K562 (cell line): Measurements from ENCODE around the gene ADAMTSL2. TPM values are rescaled to one million over a fixed set of nuclear protein-coding genes. Genes with fewer than 3 reads are reported as not detected.

Experiments
- DIDO1 ChIP-seq: fragments of 450-650 bp; IDR thresholded peaks from 2 replicates; pipeline ENCODE4 v1.6.1; 2016; ENCODE audit warnings: low read depth, missing biosample characterization, missing genetic modification characterization
- DPF2 ChIP-seq: fragments of 450-650 bp; IDR thresholded peaks from 2 replicates; pipeline ENCODE4 v1.6.1; 2016
- EP300 ChIP-seq: IDR thresholded peaks from 2 replicates; pipeline ENCODE4 v1.6.1; 2012; ENCODE audit warnings: low read length, improper control_type of control experiment
- GATA2 ChIP-seq: sonication (generic); formaldehyde crosslinking; IDR thresholded peaks from 2 replicates; pipeline ENCODE4 v1.4.0; 2020; ENCODE audit warnings: mild to moderate bottlenecking, missing genetic modification reagents
- L3MBTL2 ChIP-seq: fragments of 450-650 bp; IDR thresholded peaks from 2 replicates; pipeline ENCODE4 v1.6.1; 2016; ENCODE audit warnings: mild to moderate bottlenecking, moderate library complexity
- PURB ChIP-seq: sonication (generic); formaldehyde crosslinking; IDR thresholded peaks from 2 replicates; pipeline ENCODE4 v1.9.0; 2021; ENCODE audit warnings: low read depth, mild to moderate bottlenecking, missing genetic modification reagents
- RBFOX2 ChIP-seq: fragments of 200-400 bp; formaldehyde crosslinking; IDR thresholded peaks from 2 replicates; pipeline ENCODE4 v1.6.1; 2017; ENCODE audit warnings: low read depth, mild to moderate bottlenecking, low read length, moderate library complexity
- SMARCA4 ChIP-seq: fragments of 450-650 bp; IDR thresholded peaks from 2 replicates; pipeline ENCODE4 v1.6.1; 2016
- TCF7 ChIP-seq: sonication (generic); IDR thresholded peaks from 2 replicates; pipeline ENCODE4 v1.6.1; 2016; ENCODE audit warnings: antibody characterized with exemption, borderline replicate concordance
- VEZF1 ChIP-seq: fragments of 200-800 bp; sonication (Bioruptor generic); IDR thresholded peaks from 2 replicates; pipeline ENCODE4 v1.6.1; 2017; ENCODE audit warnings: missing genetic modification characterization, missing compliant biosample characterization
- YY1 ChIP-seq, 3 experiments: IDR thresholded peaks; 2 replicates each; pipeline ENCODE4 v1.6.1; 2011; ENCODE audit warnings: low read length in 2 of 3, mild to moderate bottlenecking in 2 of 3, moderate library complexity in 2 of 3, borderline replicate concordance in 1 of 3, control low read depth in 1 of 3, low read depth in 1 of 3; ENCODE audit not compliant: insufficient read depth in 3 of 3, insufficient replicate concordance in 2 of 3, control insufficient read depth in 1 of 3, insufficient read length in 1 of 3; ENCODE audit errors: extremely low read depth in 1 of 3
- ZBTB11 ChIP-seq, 3 experiments: fragments of 200-800 bp in 1 of 3; fragments of 250-450 bp in 1 of 3; fragments of 450-650 bp in 1 of 3; sonication (Bioruptor Pico) in 1 of 3; sonication (Bioruptor generic) in 1 of 3; formaldehyde crosslinking in 1 of 3; IDR thresholded peaks; 2 replicates each; pipeline versions ENCODE4 v1.6.1 to v1.8.0; 2016 to 2022; ENCODE audit warnings: mild to moderate bottlenecking in 2 of 3, missing genetic modification characterization in 2 of 3, missing compliant biosample characterization in 1 of 3, moderate library complexity in 1 of 3
- ZNF766 ChIP-seq: fragments of 200-800 bp; sonication (Bioruptor generic); conservative IDR thresholded peaks from 2 replicates; pipeline ENCODE4 v1.6.1; 2016; ENCODE audit warnings: missing genetic modification characterization, missing compliant biosample characterization
- polyA plus RNA-seq, 8 experiments: library from polyadenylated mRNA; depleted of rRNA in 4 of 8; stranded (reverse) in 5 of 8; unstranded in 3 of 8; fragments of >200 nt; fragmentation: Nextera tagmentation in 2 of 8; fragmentation: Illumina TruSeq in 1 of 8; extraction: Ambion mirVana in 2 of 8; extraction: Trizol in 1 of 8; gene quantifications; 2 replicates each; pipeline versions ENCODE4 v1.2.1 to v1.2.3, GENCODE V29; 2011 to 2014; ENCODE audit warnings: inconsistent platforms in 1 of 8, missing spikeins in 1 of 8
- total RNA-seq, 7 experiments: library from RNA; depleted of rRNA in 6 of 7; stranded (reverse); fragments of >200 nt in 6 of 7; fragmentation: Illumina TruSeq in 2 of 7; extraction: Trizol in 2 of 7; gene quantifications; 2 replicates each; pipeline versions ENCODE4 v1.2.1 to v1.2.3, GENCODE V29; 2011 to 2021; ENCODE audit warnings: low replicate concordance in 1 of 7
- TF ChIP-seq, protein P1 (sequence below): sonication (generic); formaldehyde crosslinking; IDR thresholded peaks from 2 replicates; pipeline ENCODE4 v1.9.0; 2022; ENCODE audit warnings: mild to moderate bottlenecking, missing genetic modification reagents
- TF ChIP-seq, protein P2 (sequence below): fragments of 450-650 bp; IDR thresholded peaks from 2 replicates; pipeline ENCODE4 v1.6.1; 2016; ENCODE audit warnings: antibody characterized with exemption

The ADAMTSL2 gene
- total and polyA plus RNA-seq, 9 of the 15 experiments (the other 6 are each of a cell fraction or from before 2014, with no cell fraction given), result 0.04 TPM; not detected in 8

- TF ChIP-seq VEZF1 (CRISPR knock-in tag), result peak; percentile 50
- TF ChIP-seq DIDO1 (tag), result no peak
- TF ChIP-seq, protein P1, sequence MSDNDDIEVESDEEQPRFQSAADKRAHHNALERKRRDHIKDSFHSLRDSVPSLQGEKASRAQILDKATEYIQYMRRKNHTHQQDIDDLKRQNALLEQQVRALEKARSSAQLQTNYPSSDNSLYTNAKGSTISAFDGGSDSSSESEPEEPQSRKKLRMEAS (CRISPR knock-in tag), result peak; percentile 43
- TF ChIP-seq ZBTB11 (CRISPR knock-in tag; IDR thresholded peaks at IDR 0.05), result 0 out of 6 replicates have a peak, but pooled peaks of 1 of the 3 experiments have one; percentile 19
- peak; percentile 27; the same call in 1 of the 2 replicates for TF ChIP-seq RBFOX2
- TF ChIP-seq DPF2, result peak; percentile 41; the same call in 1 of the 2 replicates
- TF ChIP-seq PURB, result no peak
- TF ChIP-seq EP300, result no peak
- TF ChIP-seq YY1 (IDR thresholded peaks at IDR 0.05; ENCODE audit: borderline replicate concordance in 1 of 3, control insufficient read depth in 1 of 3, extremely low read depth in 1 of 3, insufficient read depth in 3 of 3, insufficient read length in 1 of 3, insufficient replicate concordance in 2 of 3, low read depth in 1 of 3, low read length in 2 of 3), result peak in 2 of 3 experiments; percentile 68 to 87
- TF ChIP-seq, protein P2, sequence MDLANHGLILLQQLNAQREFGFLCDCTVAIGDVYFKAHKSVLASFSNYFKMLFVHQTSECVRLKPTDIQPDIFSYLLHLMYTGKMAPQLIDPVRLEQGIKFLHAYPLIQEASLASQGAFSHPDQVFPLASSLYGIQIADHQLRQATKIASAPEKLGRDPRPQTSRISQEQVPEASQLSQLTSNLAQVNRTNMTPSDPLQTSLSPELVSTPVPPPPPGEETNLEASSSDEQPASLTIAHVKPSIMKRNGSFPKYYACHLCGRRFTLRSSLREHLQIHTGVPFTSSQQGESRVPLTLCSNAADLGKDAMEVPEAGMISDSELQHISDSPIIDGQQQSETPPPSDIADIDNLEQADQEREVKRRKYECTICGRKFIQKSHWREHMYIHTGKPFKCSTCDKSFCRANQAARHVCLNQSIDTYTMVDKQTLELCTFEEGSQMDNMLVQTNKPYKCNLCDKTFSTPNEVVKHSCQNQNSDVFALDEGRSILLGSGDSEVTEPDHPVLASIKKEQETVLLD, result no peak
- TF ChIP-seq GATA2 (CRISPR knock-in tag), result peak; percentile 16; the same call in 1 of the 2 replicates
- TF ChIP-seq TCF7, result peak; percentile 69; the same call in 1 of the 2 replicates
- peak; percentile 63; the same call in 1 of the 2 replicates for TF ChIP-seq SMARCA4
- TF ChIP-seq ZNF766 (CRISPR knock-in tag), result 0 out of 2 replicates have a peak, but pooled peaks have one; percentile 27
- TF ChIP-seq L3MBTL2, result peak; percentile 76
Observed at GRCh38 chr9:133558191-133559126, 24.0 kb downstream of the ADAMTSL2 start (continued).
